Measurements from ENCODE around the gene IFIH1.

The IFIH1 gene

DNA sequence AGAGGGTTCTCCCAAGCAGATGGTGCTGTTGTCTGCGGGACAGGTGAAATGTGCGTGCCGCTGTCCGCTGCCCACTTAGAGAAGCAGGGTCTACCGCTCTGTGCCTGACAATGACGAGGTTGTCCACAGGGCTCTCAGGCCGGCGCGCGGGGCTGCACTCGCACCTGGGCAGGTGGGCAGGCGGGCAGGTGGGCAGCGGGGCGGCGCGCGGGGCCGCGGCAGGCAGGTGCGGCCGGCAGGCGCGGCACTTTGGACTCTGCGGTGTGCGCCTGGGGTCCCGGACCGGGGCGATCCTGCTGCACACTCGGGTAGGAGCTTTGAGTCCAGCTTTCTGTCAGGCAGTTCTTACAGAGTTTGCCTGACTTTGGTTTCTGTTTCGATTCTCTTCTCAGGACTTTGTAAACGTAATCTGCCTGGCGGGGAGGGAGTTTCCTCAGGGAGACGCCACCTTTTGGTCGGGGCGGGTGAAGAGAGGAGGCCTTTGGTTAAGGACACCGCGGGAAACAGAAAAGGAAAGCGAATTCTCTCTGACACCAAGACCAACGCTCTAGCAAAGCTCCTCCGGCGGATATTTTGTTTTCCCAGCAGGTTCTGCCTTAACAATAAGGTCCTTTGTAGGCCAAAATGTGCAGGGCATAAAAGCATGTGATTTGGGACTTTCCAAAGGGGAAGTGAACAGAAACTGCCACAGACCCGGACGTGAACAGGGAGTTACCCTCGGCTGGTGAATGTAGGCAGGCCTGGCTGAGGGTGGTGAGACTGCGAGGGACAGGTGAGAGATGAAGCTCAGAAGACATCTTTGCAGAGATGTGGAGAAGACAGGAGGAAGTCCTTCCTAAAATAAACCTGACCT is at the start of gene IFIH1:
Gene IFIH1 (minus strand): TSS at position 357 of the 853 bp plus-strand sequence. CDS start 377 bp downstream, outside the sequence.
- DNase-seq (ENCODE audit: low read depth): peak; percentile 17

DNA sequence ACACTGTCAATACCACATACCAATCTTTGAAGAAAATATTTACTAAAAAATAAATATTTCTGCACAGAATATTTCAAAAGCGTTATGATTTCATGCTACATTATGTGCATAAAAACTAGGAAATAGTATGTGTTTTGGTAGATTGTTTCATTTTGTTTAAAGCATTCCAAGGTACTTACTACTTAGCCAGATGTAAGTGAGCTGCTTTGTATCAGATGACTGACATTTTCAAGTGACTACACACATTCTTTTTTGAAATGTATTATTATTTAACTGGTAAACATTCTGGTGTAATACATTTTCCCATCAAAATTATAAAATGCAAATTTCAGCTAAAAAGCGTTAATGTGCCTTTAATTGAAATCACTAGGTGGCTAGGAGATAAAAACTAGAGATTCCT is 46.9 kb upstream of the IFIH1 start:
- no peak for DNase-seq (ENCODE audit: low read depth)

DNA sequence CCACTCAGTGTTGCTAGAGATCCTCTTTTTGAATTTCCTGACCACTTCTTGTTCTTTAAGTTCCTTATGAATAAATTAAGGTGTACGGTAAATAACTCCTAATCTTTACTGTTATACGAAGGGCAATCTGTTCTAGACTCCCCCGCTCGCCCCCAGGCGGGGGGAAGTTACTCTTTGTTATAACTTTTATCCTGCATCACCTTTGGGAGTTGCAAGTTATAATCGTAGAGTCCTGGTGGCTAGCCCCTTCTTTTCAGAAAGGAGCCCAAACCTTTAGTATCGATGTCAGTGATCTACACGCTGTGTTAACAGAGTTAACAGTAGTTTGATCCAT is 26.1 kb upstream of the IFIH1 start:
- DNase-seq (ENCODE audit: low read depth): no peak

DNA sequence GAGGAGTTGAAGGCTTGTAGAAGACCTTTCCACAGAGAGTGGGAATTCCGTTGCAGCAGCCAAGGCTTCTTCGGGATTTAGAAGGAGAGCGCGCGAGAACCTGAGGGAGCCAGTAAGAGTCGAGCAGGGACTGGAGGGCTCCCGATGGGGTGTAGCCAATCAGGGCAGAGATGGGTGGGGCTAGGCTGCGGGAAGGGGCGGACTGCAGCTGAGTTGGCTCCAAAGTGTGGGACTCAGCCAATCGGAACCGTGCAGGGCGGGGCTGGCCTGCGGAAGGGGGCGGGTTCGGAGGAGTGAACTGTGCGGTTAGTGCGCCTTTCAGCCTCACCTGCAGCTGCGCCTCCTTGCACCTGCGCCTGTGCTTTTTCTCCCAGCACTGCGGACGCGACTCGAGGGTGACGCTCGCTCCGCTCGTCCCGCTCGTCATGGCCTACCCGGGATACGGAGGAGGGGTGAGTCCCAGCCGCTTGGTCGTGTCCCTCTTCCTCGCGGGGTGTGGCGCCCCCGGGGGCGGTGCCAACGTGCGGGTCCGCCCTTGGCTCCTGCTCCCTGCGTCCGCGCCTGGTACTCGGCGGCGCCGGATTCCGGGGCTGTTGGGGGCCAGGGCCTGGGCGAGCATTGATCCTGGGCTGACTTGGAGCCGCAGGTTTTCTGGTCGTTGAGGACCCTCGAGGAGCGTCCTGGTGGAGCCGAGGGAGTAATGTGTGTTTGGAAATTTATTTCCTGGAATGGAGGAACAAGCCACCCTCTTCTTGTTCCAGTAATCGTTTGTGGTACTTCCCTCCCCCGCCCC is 25.5 kb upstream of the IFIH1 start, which contains the start of gene GCA:
Gene GCA (plus strand): TSS at position 309 of the 793 bp plus-strand sequence. CDS start 117 bp downstream, at position 426.
- peak; percentile 51 for DNase-seq (ENCODE audit: low read depth)

DNA sequence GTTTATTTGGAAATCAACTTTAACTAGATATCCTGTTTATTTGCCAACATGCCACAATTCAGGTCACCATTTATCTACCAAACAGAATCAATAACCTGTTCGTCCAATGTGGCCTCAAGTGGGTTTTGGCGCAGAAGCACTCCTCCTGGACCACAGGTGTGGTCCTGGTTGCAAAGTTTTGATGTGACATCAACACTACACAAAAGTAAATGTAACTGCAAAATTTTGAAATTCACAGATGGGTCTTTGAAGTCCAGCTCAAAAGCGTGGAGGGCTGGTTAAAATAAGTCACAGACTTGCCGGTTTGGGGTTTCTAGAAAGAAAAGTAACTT is 25.0 kb upstream of the IFIH1 start:
- no peak for DNase-seq (ENCODE audit: low read depth)

DNA sequence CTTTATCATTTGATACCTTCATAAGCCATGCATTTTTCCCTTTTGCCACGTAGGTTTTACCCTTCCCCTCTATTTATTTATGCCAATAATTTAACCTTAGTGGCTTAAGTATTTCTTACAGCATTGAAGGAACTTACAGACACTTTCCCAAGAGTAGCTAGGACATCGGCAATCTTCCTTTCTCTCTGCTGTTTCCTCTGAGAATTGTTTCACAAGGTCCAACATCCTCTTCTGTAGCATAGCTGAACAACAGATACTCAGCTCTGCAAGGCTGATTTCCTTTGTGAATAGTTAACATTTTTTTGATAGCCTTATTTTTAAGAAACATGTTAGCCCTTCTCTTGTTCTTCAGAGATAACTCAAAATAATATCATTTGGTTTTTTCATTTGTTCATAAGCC is 24.4 kb upstream of the IFIH1 start:
- no peak for DNase-seq (ENCODE audit: low read depth)

DNA sequence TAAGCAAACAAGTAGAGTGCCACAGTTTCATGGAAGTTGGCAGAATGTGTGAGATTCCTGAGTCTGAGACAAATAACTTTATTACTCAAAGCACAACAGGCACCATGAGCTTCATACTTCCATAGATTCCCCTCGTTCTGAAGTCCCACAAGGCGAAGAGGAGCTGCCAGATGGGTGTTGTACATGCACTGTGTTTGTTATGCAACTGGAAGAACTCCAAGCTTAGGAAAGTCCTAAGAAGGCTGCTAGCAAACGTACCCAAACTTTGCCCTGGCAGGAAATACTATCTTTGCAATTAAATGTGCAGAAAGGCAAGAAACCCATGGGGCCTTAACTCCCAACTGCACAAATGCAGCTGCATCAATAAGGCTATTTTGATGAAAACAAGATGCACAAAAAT is 23.8 kb upstream of the IFIH1 start:
- no peak for DNase-seq (ENCODE audit: low read depth)

DNA sequence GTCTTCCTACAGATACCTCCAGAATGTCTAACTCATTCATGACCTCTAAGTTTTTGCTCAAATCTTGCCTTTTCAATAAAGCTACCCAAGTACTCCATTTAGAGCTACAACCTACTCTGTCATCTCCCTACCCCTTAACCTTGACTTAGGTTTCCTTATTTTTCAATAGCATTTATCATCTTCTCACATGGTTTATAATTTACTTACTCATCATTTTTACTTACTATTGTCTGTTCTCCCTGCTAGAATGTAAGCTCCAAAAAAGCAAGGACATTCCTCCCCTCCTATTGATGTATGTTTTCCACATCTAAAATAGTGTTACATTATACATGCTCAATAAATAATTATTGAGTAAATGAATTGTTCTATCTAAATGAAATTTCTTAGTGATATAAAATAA is 22.3 kb upstream of the IFIH1 start:
- no peak for DNase-seq (ENCODE audit: low read depth)

DNA sequence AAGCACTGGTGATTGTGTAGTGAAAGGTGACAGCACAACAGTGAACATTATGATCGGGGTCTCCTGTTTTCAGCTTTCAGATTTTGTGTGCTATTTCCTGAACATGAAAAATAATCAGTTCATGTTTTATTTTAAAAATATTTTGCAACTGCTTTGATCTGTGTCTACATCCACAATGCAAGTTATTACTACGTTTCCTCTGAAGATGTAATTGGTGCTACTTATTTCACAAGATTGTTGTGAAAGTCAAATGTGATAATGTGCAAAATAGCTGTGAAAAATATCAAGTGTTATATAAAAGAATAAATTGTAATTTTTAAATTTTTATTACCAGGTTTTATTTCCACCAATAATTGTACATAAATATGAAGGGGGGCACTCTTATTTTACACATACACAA is 19.4 kb upstream of the IFIH1 start:
- DNase-seq (ENCODE audit: low read depth): no peak

DNA sequence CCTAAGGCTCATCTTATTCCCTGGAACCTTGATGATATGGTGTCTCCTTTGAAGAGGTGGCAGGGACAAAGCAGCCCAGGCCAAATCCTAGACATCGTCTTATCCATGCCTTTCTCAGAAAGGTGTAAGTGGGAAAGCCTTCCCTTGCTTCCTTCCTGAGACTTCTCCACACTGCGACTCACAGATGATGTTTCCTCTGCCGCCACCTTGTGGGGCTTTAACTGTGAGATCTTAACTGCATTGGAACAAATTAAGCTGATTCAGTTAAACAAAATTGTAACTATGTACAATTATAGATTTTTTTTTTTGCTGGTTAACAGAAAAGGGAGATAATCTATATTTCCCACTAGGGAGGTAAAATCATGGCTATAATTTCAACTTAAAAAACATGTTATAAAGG is 15.5 kb upstream of the IFIH1 start:
- no peak for DNase-seq (ENCODE audit: low read depth)

DNA sequence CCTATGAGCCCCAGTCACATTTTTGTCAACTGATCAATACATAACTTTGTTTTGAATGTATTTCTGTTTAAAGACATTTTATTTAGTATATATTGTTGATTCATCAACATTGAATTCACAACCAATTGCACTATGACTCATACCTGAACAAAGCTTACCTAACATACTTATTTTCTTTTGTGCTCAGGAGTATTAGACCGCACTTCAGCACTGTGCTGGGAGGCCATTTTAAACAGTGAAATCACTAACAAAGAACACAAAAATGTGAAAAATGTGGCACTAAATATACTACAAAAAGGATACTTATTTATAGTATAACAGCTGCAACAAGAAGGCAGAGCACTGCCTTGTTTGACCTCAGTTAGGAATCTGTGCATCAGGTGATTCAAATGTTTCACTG is 12.4 kb upstream of the IFIH1 start:
- no peak for DNase-seq (ENCODE audit: low read depth)

DNA sequence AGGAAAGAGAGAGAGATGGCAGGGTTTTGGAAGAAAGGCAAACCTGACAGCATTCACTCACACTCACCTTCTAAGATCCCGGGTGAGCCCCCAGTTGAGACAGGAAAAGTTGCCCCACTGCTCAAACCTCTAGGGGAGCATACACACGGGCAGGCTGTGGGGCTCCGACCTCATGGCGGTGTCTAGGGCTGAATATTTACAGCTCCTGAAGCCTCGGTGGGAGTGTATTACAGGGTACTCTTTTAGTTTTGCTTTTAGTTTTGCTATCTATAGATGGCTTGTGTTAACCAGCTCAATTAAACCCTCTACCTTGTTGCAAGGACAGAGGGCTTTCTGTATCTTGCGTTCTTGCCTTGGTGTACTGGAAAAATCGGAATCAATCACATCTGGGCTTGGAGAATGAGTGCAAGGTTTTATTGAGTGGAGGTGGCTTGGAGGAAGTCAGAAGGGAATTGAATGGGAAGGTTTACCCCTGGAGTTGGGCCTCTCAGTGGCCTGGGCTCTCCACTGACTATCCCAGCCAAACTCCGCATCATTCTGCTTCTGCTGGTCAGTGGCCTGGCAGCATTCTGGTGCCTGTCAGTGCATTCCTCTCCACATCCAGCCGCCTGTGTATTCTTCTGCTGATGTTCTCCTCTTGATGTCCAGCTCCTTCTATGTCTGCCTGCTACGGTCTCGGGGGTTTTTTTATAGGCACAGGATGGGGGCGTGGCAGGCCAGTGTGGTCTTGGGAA is 10.1 kb upstream of the IFIH1 start:
- DNase-seq (ENCODE audit: low read depth): no peak

DNA sequence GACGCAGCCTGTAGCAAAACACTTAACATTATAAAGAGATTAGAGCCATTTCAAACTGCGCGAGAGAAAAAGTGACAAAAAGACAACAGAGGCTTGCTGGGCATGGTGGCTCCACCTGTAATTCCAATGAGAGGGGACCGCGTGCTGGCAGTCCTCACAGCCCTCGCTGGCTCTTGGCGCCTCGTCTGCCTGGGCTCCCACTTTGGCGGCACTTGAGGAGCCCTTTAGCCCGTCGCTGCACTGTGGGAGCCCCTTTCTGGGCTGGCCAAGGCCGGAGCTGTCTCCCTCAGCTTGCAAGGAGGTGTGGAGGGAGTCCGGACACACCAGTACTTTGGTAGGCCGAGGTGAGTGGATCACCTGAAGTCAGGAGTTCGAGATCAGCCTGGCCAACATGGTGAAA is 9.3 kb upstream of the IFIH1 start:
- no peak for DNase-seq (ENCODE audit: low read depth)

DNA sequence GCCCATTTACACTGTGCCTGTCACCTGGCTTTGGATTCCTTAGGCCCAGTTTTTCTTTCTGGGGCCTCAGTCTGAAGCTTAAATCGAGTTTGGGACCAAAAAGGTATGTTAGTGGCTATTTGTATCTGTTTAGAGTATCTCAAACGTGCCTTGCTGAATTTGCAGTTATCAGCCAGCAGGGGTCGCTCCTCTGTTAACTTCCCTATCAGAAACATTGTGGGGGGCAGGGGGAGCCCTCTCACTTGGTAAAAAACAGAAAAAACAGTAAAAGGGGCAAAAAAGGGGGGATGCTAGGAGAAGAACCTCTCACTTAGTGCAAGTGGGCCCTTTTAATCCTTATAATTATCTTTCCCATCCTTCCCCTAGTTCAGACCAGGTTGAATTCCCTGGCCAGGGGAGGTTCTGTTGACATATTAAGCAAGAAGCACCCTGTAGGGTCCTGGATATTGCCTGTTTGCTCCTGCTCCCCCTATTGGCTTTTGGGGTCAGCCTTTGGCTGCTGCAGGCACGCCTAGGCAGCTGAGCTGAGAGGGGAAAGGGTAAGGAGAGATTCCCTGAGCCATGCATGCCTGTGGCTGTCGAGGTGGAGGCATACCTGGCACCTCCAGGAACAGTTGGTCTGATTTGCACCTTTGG is 8.8 kb upstream of the IFIH1 start:
- DNase-seq (ENCODE audit: low read depth): no peak

DNA sequence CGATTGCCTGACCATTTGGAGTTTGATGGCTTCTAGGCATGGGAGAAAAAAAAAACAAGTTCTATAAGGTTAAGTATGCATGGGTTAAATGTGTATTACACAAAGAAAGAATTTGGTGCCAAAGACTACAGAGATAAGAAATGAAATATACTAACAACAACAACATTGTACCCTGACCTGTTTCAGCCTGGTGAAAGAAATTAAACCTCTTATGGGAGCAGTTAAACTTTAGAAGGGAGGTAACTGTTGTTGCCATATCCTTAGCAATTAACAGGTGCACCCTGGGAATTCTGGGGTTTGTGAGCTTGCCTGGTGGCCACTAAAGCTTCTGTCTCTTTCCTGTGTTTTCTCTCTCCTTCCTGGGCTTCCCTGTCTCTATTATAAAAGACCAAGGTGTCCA is 6.5 kb upstream of the IFIH1 start:
- no peak for DNase-seq (ENCODE audit: low read depth)

DNA sequence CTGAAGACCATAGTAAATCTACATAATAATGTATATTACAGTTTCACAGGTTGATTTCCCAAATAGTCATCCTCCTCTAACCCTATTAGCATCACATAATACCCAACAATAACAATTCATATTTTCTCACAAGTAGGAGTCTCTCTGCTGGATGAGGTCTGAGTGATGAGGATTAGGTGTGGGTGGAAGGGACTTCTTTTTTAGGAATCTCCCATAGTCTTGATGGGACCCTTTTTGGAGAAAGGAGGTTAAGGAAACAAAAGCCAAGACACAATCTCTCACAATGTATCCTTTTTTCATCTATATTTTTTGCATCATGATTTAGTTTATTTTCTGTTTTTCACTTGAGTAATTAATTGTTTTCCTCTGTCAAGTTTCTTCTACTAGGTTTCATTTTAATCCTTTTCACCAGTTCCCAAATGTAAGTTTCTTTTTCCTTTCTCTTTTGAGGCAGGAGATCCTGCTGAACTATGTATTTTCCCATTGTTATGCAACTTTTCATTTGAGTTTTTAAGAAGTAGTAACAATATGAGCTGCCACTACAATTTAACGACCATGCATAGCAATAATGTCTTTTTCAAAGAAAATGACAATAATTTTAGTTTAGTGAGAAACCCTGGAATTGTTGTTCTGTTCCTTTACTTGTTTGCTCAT is 2.5 kb upstream of the IFIH1 start:
- DNase-seq (ENCODE audit: low read depth): no peak

DNA sequence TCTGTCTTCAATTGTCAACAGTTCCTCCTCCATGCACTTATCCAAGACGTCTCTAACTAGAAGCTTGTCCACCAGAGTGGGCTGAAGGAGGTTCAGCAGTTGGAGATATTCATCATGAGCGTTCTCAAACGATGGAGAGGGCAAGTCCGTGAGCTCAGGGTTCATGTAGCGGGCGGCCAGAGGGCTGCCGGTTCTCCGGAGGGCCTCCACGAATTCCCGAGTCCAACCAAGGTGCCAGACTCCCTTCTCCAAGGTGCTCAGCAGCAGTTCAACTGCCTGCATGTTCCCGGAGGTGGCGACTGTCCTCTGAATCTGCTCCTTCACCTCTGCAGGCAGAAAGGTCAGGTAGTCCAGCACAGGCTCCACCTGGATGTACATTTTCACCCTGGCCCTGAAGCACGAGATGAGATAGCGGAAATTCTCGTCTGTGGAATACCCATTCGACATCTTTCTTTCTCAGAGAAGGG is 590 bp downstream of the IFIH1 start:
- no peak for DNase-seq (ENCODE audit: low read depth)

DNA sequence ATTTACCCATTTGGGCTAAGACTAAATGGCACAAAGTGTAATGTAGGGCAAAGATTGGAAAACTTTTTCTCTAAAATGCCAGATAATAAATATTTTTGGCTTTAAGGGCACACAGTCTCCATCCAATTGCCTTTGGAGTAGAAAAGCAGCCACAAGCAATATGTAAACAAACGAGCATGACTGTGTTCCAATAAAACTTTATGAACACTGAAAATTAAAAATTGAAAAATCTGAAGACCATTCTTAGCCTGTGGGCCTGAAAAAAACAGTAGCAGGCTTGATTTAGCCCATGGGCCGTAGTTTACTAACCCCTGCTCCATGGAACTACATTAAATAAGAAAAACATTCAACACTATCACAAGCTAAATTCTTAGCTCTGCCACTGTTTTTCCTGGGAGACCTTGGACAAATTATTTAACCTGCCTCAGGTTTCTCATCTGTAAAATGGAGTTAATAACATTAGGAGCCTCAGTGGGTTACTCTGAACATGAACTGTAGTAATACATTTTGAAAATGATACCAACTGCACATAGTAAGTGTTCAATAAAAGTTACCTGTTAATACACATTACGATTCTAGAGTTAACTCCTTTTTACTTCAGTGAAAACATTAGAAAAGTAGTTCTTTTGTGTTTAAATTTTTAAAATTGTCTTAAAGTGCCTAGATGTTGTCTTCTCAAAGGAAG is 1.3 kb downstream of the IFIH1 start:
- no peak for DNase-seq (ENCODE audit: low read depth)

DNA sequence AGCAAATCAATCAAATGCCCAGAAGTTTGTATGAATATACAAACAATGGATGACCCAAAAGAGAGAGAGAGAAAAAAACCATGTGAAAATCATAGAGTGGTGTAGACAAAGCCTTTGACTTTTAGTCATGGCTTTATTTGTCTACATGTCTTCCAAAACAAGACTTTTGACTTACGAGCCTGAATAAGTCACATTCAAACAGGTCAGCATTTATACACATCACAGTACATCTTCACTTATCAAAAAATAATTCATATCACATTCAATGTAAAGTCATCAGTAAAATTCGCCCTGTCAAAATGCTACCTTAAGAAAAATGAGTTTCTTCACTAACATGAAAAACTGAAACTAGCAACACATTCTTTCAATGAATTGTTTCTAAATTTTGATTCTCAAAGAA is 1.9 kb downstream of the IFIH1 start:
- DNase-seq (ENCODE audit: low read depth): no peak

DNA sequence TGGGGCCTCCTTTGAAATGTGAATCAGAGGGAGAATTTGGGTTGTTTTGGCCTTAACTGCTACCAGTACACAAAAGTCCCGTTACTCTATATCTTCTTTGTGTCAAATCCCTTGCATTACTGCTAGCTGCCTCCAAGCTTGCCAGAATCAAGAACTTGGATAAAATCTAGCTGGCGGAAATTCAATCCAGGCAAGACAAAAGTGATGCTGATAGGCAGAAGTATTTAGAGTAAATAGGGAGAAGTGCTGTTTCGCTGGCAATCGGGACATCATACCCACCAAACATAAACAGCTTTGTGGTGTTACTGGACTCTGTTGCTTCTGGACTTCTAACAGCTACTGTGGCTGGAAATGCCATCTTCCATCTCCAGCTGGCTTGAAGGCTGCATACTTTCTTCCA is 2.5 kb downstream of the IFIH1 start:
- no peak for DNase-seq (ENCODE audit: low read depth)

DNA sequence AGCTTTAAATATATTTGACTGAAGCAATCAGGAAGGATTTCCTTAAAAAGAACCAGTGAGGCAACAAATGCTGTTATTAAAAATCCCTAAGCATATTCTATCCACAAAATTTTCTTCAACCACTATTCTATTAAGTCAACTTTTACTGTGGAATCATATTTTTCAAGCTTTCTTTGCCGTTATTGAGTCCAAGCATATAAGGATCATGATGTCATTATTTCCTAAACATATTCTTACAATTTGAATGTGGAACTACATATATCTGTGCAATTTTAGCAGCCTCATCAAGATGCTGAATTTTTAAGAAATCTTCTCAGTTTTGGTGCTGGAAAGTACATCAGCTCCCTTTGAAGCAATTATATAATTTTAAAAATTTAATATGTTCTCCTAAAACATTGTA is 5.6 kb downstream of the IFIH1 start:
- DNase-seq (ENCODE audit: low read depth): no peak
